IMR-90 (cell line): ENCODE data around the gene CHST8. TPM values are rescaled to one million over a fixed set of nuclear protein-coding genes. Genes with fewer than 3 reads are reported as not detected.

Experiments
- ATAC-seq: fragments of 200-7000 bp; cut with Tn5 transposase; 2 replicates; pipeline ENCODE4 v1.9.1; 2020; ENCODE audit warnings: low read depth, mild to moderate bottlenecking, moderate library complexity
- BruUV-seq: library from RNA; stranded (reverse); fragments of 400-500 nt; replicated peaks from 2 replicates; lab custom pipeline; 2021; lab: Mats Ljungman, UMichigan
- CTCF ChIA-PET: fragments of 300-600 bp; formaldehyde crosslinking; extraction: SDS; loops from one replicate; lab custom pipeline; 2021; ENCODE audit warnings: antibody characterized with exemption; lab: Yijun Ruan, JAX
- POLR2A ChIA-PET: fragments of 300-600 bp; sonication (Branson Sonifier 250); formaldehyde crosslinking; loops from one replicate; lab custom pipeline; 2022; ENCODE audit warnings: antibody characterized with exemption; ENCODE audit not compliant: unreplicated experiment; lab: Charles Lee
- DNase-seq: peaks from one replicate; pipeline ENCODE4 v3.0.0; 2013
- H2AFZ ChIP-seq: replicated peaks from 2 replicates; pipeline ENCODE3; 2013; ENCODE audit warnings: low read length, mild to moderate bottlenecking; ENCODE audit not compliant: poor library complexity
- H2AK5ac ChIP-seq: 2 replicates; pipeline ENCODE4 v1.6.1; 2013; ENCODE audit warnings: low read depth, low read length, inconsistent platforms
- H2AK9ac ChIP-seq: replicated peaks from 2 replicates; pipeline ENCODE3; 2013; ENCODE audit warnings: mild to moderate bottlenecking, low read depth, low read length, moderate library complexity; ENCODE audit not compliant: poor library complexity
- H2BK120ac ChIP-seq: 2 replicates; pipeline ENCODE4 v1.6.1; 2013; ENCODE audit warnings: low read depth, low read length, inconsistent platforms
- H2BK15ac ChIP-seq: 3 replicates; pipeline ENCODE4 v1.6.1; 2013; ENCODE audit warnings: low read depth, low read length, inconsistent platforms
- H2BK20ac ChIP-seq: 2 replicates; pipeline ENCODE4 v1.6.1; 2013; ENCODE audit warnings: low read depth, mild to moderate bottlenecking, inconsistent platforms, low read length, moderate library complexity
- H2BK5ac ChIP-seq: 2 replicates; pipeline ENCODE4 v1.6.1; 2013; ENCODE audit warnings: mild to moderate bottlenecking, low read depth, low read length, inconsistent platforms; ENCODE audit not compliant: poor library complexity, severe bottlenecking
- H3K14ac ChIP-seq: replicated peaks from 2 replicates; pipeline ENCODE4 v1.6.1; 2013; ENCODE audit warnings: low read depth, low read length, inconsistent platforms
- H3K18ac ChIP-seq: 2 replicates; pipeline ENCODE4 v1.6.1; 2013; ENCODE audit warnings: low read depth, low read length, control low read depth
- H3K23ac ChIP-seq: 2 replicates; pipeline ENCODE4 v1.6.1; 2013; ENCODE audit warnings: low read depth, low read length, inconsistent platforms
- H3K27ac ChIP-seq: 2 replicates; pipeline ENCODE4 v1.5.1; 2013; ENCODE audit warnings: mild to moderate bottlenecking, control low read depth, low read length; ENCODE audit not compliant: insufficient read depth
- H3K27me3 ChIP-seq: 2 replicates; pipeline ENCODE4 v1.6.1; 2013; ENCODE audit warnings: low read length; ENCODE audit not compliant: control insufficient read depth, insufficient read depth
- H3K36me3 ChIP-seq: 2 replicates; pipeline ENCODE4 v1.6.1; 2013; ENCODE audit warnings: low read length, mixed read lengths; ENCODE audit not compliant: control insufficient read depth, insufficient read depth
- H3K4ac ChIP-seq: 2 replicates; pipeline ENCODE4 v1.6.1; 2013; ENCODE audit warnings: low read depth, low read length, inconsistent platforms
- H3K4me1 ChIP-seq: 2 replicates; pipeline ENCODE4 v1.6.1; 2013; ENCODE audit warnings: low read length, mixed read lengths; ENCODE audit not compliant: control insufficient read depth, insufficient read depth
- H3K4me2 ChIP-seq: 2 replicates; pipeline ENCODE4 v1.6.1; 2013; ENCODE audit warnings: low read depth, mild to moderate bottlenecking, control low read depth, low read length, moderate library complexity
- H3K4me3 ChIP-seq: 2 replicates; pipeline ENCODE4 v1.5.1; 2013; ENCODE audit warnings: low read depth, mild to moderate bottlenecking, control low read depth, low read length, moderate library complexity; ENCODE audit not compliant: insufficient read depth
- H3K56ac ChIP-seq: 2 replicates; pipeline ENCODE4 v1.6.1; 2013; ENCODE audit warnings: low read length, inconsistent platforms; ENCODE audit not compliant: insufficient read depth; ENCODE audit errors: extremely low read depth
- H3K79me1 ChIP-seq, 2 experiments: 2 replicates each; pipeline ENCODE4 v1.6.1; 2013; ENCODE audit warnings: low read length in 2 of 2, inconsistent platforms in 1 of 2, low read depth in 1 of 2
- H3K9ac ChIP-seq: 2 replicates; pipeline ENCODE4 v1.6.1; 2013; ENCODE audit warnings: low read depth, low read length, control low read depth
- H3K9me1 ChIP-seq: 2 replicates; pipeline ENCODE4 v1.6.1; 2013; ENCODE audit warnings: low read length, inconsistent platforms; ENCODE audit not compliant: insufficient read depth
- H3K9me3 ChIP-seq: 2 replicates; pipeline ENCODE4 v1.6.1; 2013; ENCODE audit warnings: low read length; ENCODE audit not compliant: control insufficient read depth, insufficient read depth
- H4K20me1 ChIP-seq: 2 replicates; pipeline ENCODE4 v1.6.1; 2013; ENCODE audit warnings: low read length, inconsistent platforms; ENCODE audit not compliant: insufficient read depth
- H4K5ac ChIP-seq: 2 replicates; pipeline ENCODE4 v1.6.1; 2013; ENCODE audit warnings: mild to moderate bottlenecking, low read depth, low read length, control low read depth
- H4K8ac ChIP-seq, 2 experiments: 2 replicates each; pipeline ENCODE4 v1.6.1; 2013; ENCODE audit warnings: low read depth in 2 of 2, low read length in 2 of 2, control low read depth in 1 of 2, inconsistent platforms in 1 of 2
- H4K91ac ChIP-seq: 2 replicates; pipeline ENCODE4 v1.6.1; 2013; ENCODE audit warnings: low read depth, low read length, inconsistent platforms; ENCODE audit not compliant: insufficient read depth
- BHLHE40 ChIP-seq: fragments of 150-350 bp; IDR thresholded peaks from 2 replicates; pipeline ENCODE4 v1.6.1; 2016; ENCODE audit warnings: mild to moderate bottlenecking, low read depth, low read length
- ELK1 ChIP-seq: fragments of 150-350 bp; IDR thresholded peaks from 2 replicates; pipeline ENCODE4 v1.6.1; 2016; ENCODE audit warnings: low read depth, mild to moderate bottlenecking, low read length, moderate library complexity, borderline replicate concordance
- MAFK ChIP-seq: IDR thresholded peaks from 2 replicates; pipeline ENCODE4 v1.6.1; 2012; ENCODE audit warnings: low read depth, low read length, improper control_type of control experiment
- MAZ ChIP-seq: IDR thresholded peaks from 2 replicates; pipeline ENCODE4 v1.6.1; 2012; ENCODE audit warnings: low read depth, mild to moderate bottlenecking, low read length, improper control_type of control experiment, moderate library complexity, borderline replicate concordance
- MXI1 ChIP-seq: IDR thresholded peaks from 2 replicates; pipeline ENCODE4 v1.6.1; 2012; ENCODE audit warnings: low read depth, mild to moderate bottlenecking, low read length, moderate library complexity, borderline replicate concordance
- NFE2L2 ChIP-seq: fragments of 150-350 bp; IDR thresholded peaks from 2 replicates; pipeline ENCODE4 v1.6.1; 2016; ENCODE audit warnings: low read depth, mild to moderate bottlenecking, low read length
- POLR2A ChIP-seq: IDR thresholded peaks from 2 replicates; pipeline ENCODE4 v1.6.1; 2012; ENCODE audit warnings: mild to moderate bottlenecking, low read depth, low read length
- WGBS, 2 experiments: methylation state at CpG; one replicate each; pipeline versions ENCODE4 v1.1.5 to v1.1.7; 2013; ENCODE audit warnings: missing lambda C conversion rate in 2 of 2; ENCODE audit not compliant: insufficient read length in 1 of 2; ENCODE audit errors: extremely low coverage in 2 of 2; 5-methylcytosine and 5-hydroxymethylcytosine counted together
- dilution Hi-C: fragments of 300-500 bp; cut with HindIII; formaldehyde crosslinking; loops from one replicate; pipeline ENCODE4 v1.14.3; 2018; ENCODE audit warnings: low sequenced_read_pairs; ENCODE audit not compliant: unreplicated experiment
- in situ Hi-C: fragments of 300-500 bp; cut with MboI; formaldehyde crosslinking; loops from 3 replicates; pipeline ENCODE4 v1.14.3; 2019; ENCODE audit warnings: low sequenced_read_pairs, inconsistent platforms, mixed read lengths
- intact Hi-C: fragments of 100-400 bp; cut with micrococcal nuclease; formaldehyde crosslinking; loops from 2 replicates; pipeline ENCODE4 v1.10.0; 2022
- polyA plus RNA-seq, 3 experiments: library from polyadenylated mRNA; depleted of rRNA; stranded (reverse); fragments of >200 nt; gene quantifications; 2 replicates each; pipeline ENCODE4 v1.2.3, GENCODE V29; 2012; ENCODE audit warnings: low replicate concordance in 1 of 3
- total RNA-seq: library from RNA; depleted of rRNA; stranded (reverse); fragments of >200 nt; gene quantifications from 2 replicates; pipeline ENCODE4 v1.2.3, GENCODE V29; 2012

Gene CHST8
- total and polyA plus RNA-seq, 2 of the 4 experiments (the other 2 are of a cell fraction) = not detected

- POLR2A ChIA-PET = no interaction called here
- BruUV-seq = no TSS peak
Measured at GRCh38 chr19:33661336-33661735, 39.6 kb downstream of the CHST8 start.

More at GRCh38 chr19:33661336-33661735, 39.6 kb downstream of the CHST8 start:
- TF ChIP-seq MXI1 (no peak), MAZ (no peak), BHLHE40 (no peak), MAFK (no peak), NFE2L2 (no peak), POLR2A (no peak), ELK1 (no peak)
- dilution Hi-C loops = no loop called here
- Histone ChIP-seq H3K56ac (no peak overlapping the region), H2BK120ac (no peak overlapping the region), H3K14ac (no peak overlapping the region), H3K9me1 (no peaks in the 10 kb centered on the region; the same call in 1 of the 2 replicates), H2AK5ac (no peak overlapping the region), H2BK5ac (no peak overlapping the region), H4K20me1 (no peaks in the 10 kb centered on the region), H3K18ac (no peak overlapping the region), H4K5ac (no peak overlapping the region), H3K27me3 (no peaks in the 10 kb centered on the region), H3K27ac (no peak overlapping the region), H3K79me1 (no peaks in the 10 kb centered on the region), H4K8ac (no peak overlapping the region), H3K23ac (no peak overlapping the region), H3K4me2 (no peak overlapping the region), H3K4ac (no peak overlapping the region), H2AK9ac (no peak overlapping the region), H2BK20ac (no peak overlapping the region), H3K4me1 (no peaks in the 10 kb centered on the region), H3K9ac (no peak overlapping the region), H2AFZ (no peak overlapping the region), H4K91ac (no peak overlapping the region), H3K9me3 (no peaks in the 10 kb centered on the region), H2BK15ac (no peak overlapping the region), H3K4me3 (no peak overlapping the region), H3K36me3 (no peaks in the 10 kb centered on the region)
- WGBS, 2 experiments = 40% methylated on average over 1 of the region's 7 CpGs; no CpG with 5 or more reads in 1 of the 2 experiments
- in situ Hi-C loops = no loop called here
- ATAC-seq (no peak), DNase-seq (no peak)
- intact Hi-C loops = no loop called here
- CTCF ChIA-PET = no interaction called here
